ENCODE data around the gene SOX21. TPM values are rescaled to one million over a fixed set of nuclear protein-coding genes. Genes with fewer than 3 reads are reported as not detected.

Gene SOX21
- total RNA-seq, 1 experiment from 2014 or later = not detected

DNA sequence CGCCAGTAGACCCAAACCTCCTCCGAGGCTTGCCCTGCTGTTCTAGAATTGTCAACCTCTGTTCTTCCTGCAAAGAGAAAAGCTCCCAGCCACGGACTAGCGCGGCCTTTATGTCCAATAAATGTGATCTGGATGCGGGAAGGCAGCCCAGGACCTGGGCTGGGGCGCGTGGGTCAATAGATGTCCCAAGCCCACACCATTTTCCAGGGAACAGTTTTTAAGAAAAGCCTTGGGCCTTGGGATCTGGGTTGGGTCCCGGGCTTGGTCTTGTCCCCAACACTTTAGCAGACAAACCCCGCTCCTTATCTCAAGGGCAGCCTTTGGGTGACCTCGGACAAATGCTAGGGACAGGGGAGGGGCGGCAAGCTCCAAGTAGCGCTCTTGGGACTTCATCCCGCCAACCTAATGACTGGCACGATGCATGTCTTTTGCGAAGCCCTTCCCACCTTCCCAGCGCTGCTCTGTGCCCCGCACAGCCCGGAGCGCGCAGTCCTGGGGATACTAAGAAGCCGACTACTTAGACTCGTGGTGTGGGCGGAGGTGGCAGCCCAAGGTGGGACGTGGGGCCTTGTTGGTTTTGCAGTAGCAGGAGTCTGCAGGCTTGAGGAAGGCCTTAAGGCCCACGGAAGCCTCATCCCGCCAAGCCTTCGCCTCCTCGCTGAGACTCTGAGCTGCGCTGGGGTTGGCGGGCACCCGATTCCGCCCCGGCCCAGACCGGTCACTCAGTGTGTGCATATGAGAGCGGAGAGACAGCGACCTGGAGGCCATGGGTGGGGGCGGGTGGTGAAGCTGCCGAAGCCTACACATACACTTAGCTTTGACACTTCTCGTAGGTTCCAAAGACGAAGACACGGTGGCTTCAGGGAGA is 10.8 kb downstream of the SOX21 start:
- no peaks in the 10 kb centered on the region for H3K9me3 ChIP-seq (ENCODE audit: control insufficient read depth in 1 of 2, insufficient read depth in 1 of 2, low read depth in 1 of 2, low read length in 2 of 2)
- no peaks in the 10 kb centered on the region for H3K79me2 ChIP-seq (ENCODE audit: insufficient read depth, low read length)
- no peaks in the 10 kb centered on the region for H3K9me2 ChIP-seq (ENCODE audit: insufficient read depth)
- no peaks in the 10 kb centered on the region for H4K20me1 ChIP-seq (ENCODE audit: insufficient read depth)
- intact Hi-C loops (cut with micrococcal nuclease) = no loop called here
- no peak for DNase-seq (ENCODE audit: low read depth, low spot score)
- RAD21 ChIA-PET (ENCODE audit: low non-redundant PET in 1 of 2, low total read pairs in 2 of 2, uncharacterized antibody in 2 of 2, unreplicated experiment in 2 of 2) = no interaction called here
- H3K27me3 ChIP-seq (ENCODE audit: insufficient read depth, low read length) = peaks cover 27% of the 10 kb centered on the region; the same call in 1 of the 2 replicates
- CTCF ChIA-PET = no interaction called here
- no peak overlapping the region for H2AFZ ChIP-seq (ENCODE audit: low read depth, low read length, poor library complexity, severe bottlenecking)
- no peak overlapping the region for H3K4me3 ChIP-seq (replicated peaks in 1 of 2; ENCODE audit: low read depth in 1 of 2, low read length in 2 of 2)
- no peak for ATAC-seq
- TF ChIP-seq, protein P1, sequence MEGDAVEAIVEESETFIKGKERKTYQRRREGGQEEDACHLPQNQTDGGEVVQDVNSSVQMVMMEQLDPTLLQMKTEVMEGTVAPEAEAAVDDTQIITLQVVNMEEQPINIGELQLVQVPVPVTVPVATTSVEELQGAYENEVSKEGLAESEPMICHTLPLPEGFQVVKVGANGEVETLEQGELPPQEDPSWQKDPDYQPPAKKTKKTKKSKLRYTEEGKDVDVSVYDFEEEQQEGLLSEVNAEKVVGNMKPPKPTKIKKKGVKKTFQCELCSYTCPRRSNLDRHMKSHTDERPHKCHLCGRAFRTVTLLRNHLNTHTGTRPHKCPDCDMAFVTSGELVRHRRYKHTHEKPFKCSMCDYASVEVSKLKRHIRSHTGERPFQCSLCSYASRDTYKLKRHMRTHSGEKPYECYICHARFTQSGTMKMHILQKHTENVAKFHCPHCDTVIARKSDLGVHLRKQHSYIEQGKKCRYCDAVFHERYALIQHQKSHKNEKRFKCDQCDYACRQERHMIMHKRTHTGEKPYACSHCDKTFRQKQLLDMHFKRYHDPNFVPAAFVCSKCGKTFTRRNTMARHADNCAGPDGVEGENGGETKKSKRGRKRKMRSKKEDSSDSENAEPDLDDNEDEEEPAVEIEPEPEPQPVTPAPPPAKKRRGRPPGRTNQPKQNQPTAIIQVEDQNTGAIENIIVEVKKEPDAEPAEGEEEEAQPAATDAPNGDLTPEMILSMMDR (IDR thresholded peaks at IDR 0.05 in 2 of 3, conservative IDR thresholded peaks at IDR 0.05 in 1 of 3; ENCODE audit: borderline replicate concordance in 1 of 3, insufficient read depth in 1 of 3, low read depth in 2 of 3, low read length in 2 of 3) = no peak
- TF ChIP-seq POLR2A (IDR thresholded peaks at IDR 0.05; ENCODE audit: borderline replicate concordance, extremely low read depth, insufficient read depth, insufficient read length) (no peak), RAD21 (IDR thresholded peaks at IDR 0.05; ENCODE audit: low read depth) (no peak)
- no peak overlapping the region for H3K9ac ChIP-seq (ENCODE audit: low read length)
- H3K27ac ChIP-seq (ENCODE audit: low read depth, low read length) = no peak overlapping the region
- H3K4me1 ChIP-seq (ENCODE audit: control insufficient read depth in 1 of 2, insufficient read depth in 2 of 2, low read length in 2 of 2) = no peaks in the 10 kb centered on the region
- H3K4me2 ChIP-seq (ENCODE audit: low read length) = no peak overlapping the region
- BruUV-seq (replicated peaks) = no TSS peak
- POLR2A ChIA-PET = no interaction called here
- no peaks in the 10 kb centered on the region for H3K36me3 ChIP-seq (ENCODE audit: control insufficient read depth in 1 of 2, insufficient read depth in 2 of 2, low read length in 2 of 2)

DNA sequence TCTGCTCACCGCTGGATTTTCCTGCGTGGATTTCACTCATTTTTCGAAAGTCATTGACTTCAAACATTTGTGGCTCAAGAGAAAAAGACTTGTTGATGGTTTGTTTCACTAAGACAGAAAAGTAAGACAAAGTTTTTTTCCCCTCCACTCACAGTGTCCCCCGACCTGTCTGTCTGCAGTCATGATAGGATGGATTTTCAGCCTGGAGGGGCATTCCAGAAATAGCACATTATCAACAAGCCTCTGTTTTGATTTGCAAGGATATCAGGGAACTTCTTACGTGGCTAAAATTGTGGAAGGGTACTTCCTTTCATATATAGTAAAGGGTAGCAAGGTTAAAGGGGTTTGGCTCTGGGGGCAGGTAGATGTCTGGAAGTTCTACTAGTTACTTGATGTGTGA is 11.8 kb downstream of the SOX21 start:
- CTCF ChIA-PET = no interaction called here

More for the DNA sequence above, 11.8 kb downstream of the SOX21 start:
- intact Hi-C loops (cut with micrococcal nuclease) = no loop called here
- Histone ChIP-seq H3K4me2 (ENCODE audit: low read length) (no peak overlapping the region), H3K79me2 (ENCODE audit: insufficient read depth, low read length) (no peaks in the 10 kb centered on the region), H3K4me3 (replicated peaks in 1 of 2; ENCODE audit: low read depth in 1 of 2, low read length in 2 of 2) (no peak overlapping the region), H4K20me1 (ENCODE audit: insufficient read depth) (no peaks in the 10 kb centered on the region), H3K9me3 (ENCODE audit: control insufficient read depth in 1 of 2, insufficient read depth in 1 of 2, low read depth in 1 of 2, low read length in 2 of 2) (no peaks in the 10 kb centered on the region), H2AFZ (ENCODE audit: low read depth, low read length, poor library complexity, severe bottlenecking) (no peak overlapping the region), H3K9ac (ENCODE audit: low read length) (no peak overlapping the region), H3K36me3 (ENCODE audit: control insufficient read depth in 1 of 2, insufficient read depth in 2 of 2, low read length in 2 of 2) (no peaks in the 10 kb centered on the region), H3K9me2 (ENCODE audit: insufficient read depth) (no peaks in the 10 kb centered on the region), H3K27ac (ENCODE audit: low read depth, low read length) (no peak overlapping the region), H3K27me3 (ENCODE audit: insufficient read depth, low read length) (peaks cover 27% of the 10 kb centered on the region; the same call in 1 of the 2 replicates), H3K4me1 (ENCODE audit: control insufficient read depth in 1 of 2, insufficient read depth in 2 of 2, low read length in 2 of 2) (no peaks in the 10 kb centered on the region)
- no TSS peak for BruUV-seq (replicated peaks)
- ChIA-PET POLR2A (no interaction called here), RAD21 (ENCODE audit: low non-redundant PET in 1 of 2, low total read pairs in 2 of 2, uncharacterized antibody in 2 of 2, unreplicated experiment in 2 of 2) (no interaction called here)
- ATAC-seq (no peak), DNase-seq (ENCODE audit: low read depth, low spot score) (no peak)
- TF ChIP-seq SIN3A (IDR thresholded peaks at IDR 0.05; ENCODE audit: low read depth) = no peak

Measured in HCT116 (cell line).